IMR-90 (cell line): ENCODE data around the gene KLF13. TPM values are rescaled to one million over a fixed set of nuclear protein-coding genes. Genes with fewer than 3 reads are reported as not detected.

Experiments
- ATAC-seq: fragments of 200-7000 bp; cut with Tn5 transposase; 2 replicates; pipeline ENCODE4 v1.9.1; 2020; ENCODE audit warnings: low read depth, mild to moderate bottlenecking, moderate library complexity
- BruUV-seq: library from RNA; stranded (reverse); fragments of 400-500 nt; replicated peaks from 2 replicates; lab custom pipeline; 2021; lab: Mats Ljungman, UMichigan
- CTCF ChIA-PET: fragments of 300-600 bp; formaldehyde crosslinking; extraction: SDS; loops from one replicate; lab custom pipeline; 2021; ENCODE audit warnings: antibody characterized with exemption; lab: Yijun Ruan, JAX
- POLR2A ChIA-PET: fragments of 300-600 bp; sonication (Branson Sonifier 250); formaldehyde crosslinking; loops from one replicate; lab custom pipeline; 2022; ENCODE audit warnings: antibody characterized with exemption; ENCODE audit not compliant: unreplicated experiment; lab: Charles Lee
- DNase-seq: peaks from one replicate; pipeline ENCODE4 v3.0.0; 2013
- H2AFZ ChIP-seq: replicated peaks from 2 replicates; pipeline ENCODE3; 2013; ENCODE audit warnings: low read length, mild to moderate bottlenecking; ENCODE audit not compliant: poor library complexity
- H2AK5ac ChIP-seq: 2 replicates; pipeline ENCODE4 v1.6.1; 2013; ENCODE audit warnings: low read depth, low read length, inconsistent platforms
- H2AK9ac ChIP-seq: replicated peaks from 2 replicates; pipeline ENCODE3; 2013; ENCODE audit warnings: mild to moderate bottlenecking, low read depth, low read length, moderate library complexity; ENCODE audit not compliant: poor library complexity
- H2BK120ac ChIP-seq: 2 replicates; pipeline ENCODE4 v1.6.1; 2013; ENCODE audit warnings: low read depth, low read length, inconsistent platforms
- H2BK15ac ChIP-seq: 3 replicates; pipeline ENCODE4 v1.6.1; 2013; ENCODE audit warnings: low read depth, low read length, inconsistent platforms
- H2BK20ac ChIP-seq: 2 replicates; pipeline ENCODE4 v1.6.1; 2013; ENCODE audit warnings: low read depth, mild to moderate bottlenecking, inconsistent platforms, low read length, moderate library complexity
- H2BK5ac ChIP-seq: 2 replicates; pipeline ENCODE4 v1.6.1; 2013; ENCODE audit warnings: mild to moderate bottlenecking, low read depth, low read length, inconsistent platforms; ENCODE audit not compliant: poor library complexity, severe bottlenecking
- H3K14ac ChIP-seq: replicated peaks from 2 replicates; pipeline ENCODE4 v1.6.1; 2013; ENCODE audit warnings: low read depth, low read length, inconsistent platforms
- H3K18ac ChIP-seq: 2 replicates; pipeline ENCODE4 v1.6.1; 2013; ENCODE audit warnings: low read depth, low read length, control low read depth
- H3K23ac ChIP-seq: 2 replicates; pipeline ENCODE4 v1.6.1; 2013; ENCODE audit warnings: low read depth, low read length, inconsistent platforms
- H3K27ac ChIP-seq: 2 replicates; pipeline ENCODE4 v1.5.1; 2013; ENCODE audit warnings: mild to moderate bottlenecking, control low read depth, low read length; ENCODE audit not compliant: insufficient read depth
- H3K27me3 ChIP-seq: 2 replicates; pipeline ENCODE4 v1.6.1; 2013; ENCODE audit warnings: low read length; ENCODE audit not compliant: control insufficient read depth, insufficient read depth
- H3K36me3 ChIP-seq: 2 replicates; pipeline ENCODE4 v1.6.1; 2013; ENCODE audit warnings: low read length, mixed read lengths; ENCODE audit not compliant: control insufficient read depth, insufficient read depth
- H3K4ac ChIP-seq: 2 replicates; pipeline ENCODE4 v1.6.1; 2013; ENCODE audit warnings: low read depth, low read length, inconsistent platforms
- H3K4me1 ChIP-seq: 2 replicates; pipeline ENCODE4 v1.6.1; 2013; ENCODE audit warnings: low read length, mixed read lengths; ENCODE audit not compliant: control insufficient read depth, insufficient read depth
- H3K4me2 ChIP-seq: 2 replicates; pipeline ENCODE4 v1.6.1; 2013; ENCODE audit warnings: low read depth, mild to moderate bottlenecking, control low read depth, low read length, moderate library complexity
- H3K4me3 ChIP-seq: 2 replicates; pipeline ENCODE4 v1.5.1; 2013; ENCODE audit warnings: low read depth, mild to moderate bottlenecking, control low read depth, low read length, moderate library complexity; ENCODE audit not compliant: insufficient read depth
- H3K56ac ChIP-seq: 2 replicates; pipeline ENCODE4 v1.6.1; 2013; ENCODE audit warnings: low read length, inconsistent platforms; ENCODE audit not compliant: insufficient read depth; ENCODE audit errors: extremely low read depth
- H3K79me1 ChIP-seq, 2 experiments: 2 replicates each; pipeline ENCODE4 v1.6.1; 2013; ENCODE audit warnings: low read length in 2 of 2, inconsistent platforms in 1 of 2, low read depth in 1 of 2
- H3K9ac ChIP-seq: 2 replicates; pipeline ENCODE4 v1.6.1; 2013; ENCODE audit warnings: low read depth, low read length, control low read depth
- H3K9me1 ChIP-seq: 2 replicates; pipeline ENCODE4 v1.6.1; 2013; ENCODE audit warnings: low read length, inconsistent platforms; ENCODE audit not compliant: insufficient read depth
- H3K9me3 ChIP-seq: 2 replicates; pipeline ENCODE4 v1.6.1; 2013; ENCODE audit warnings: low read length; ENCODE audit not compliant: control insufficient read depth, insufficient read depth
- H4K20me1 ChIP-seq: 2 replicates; pipeline ENCODE4 v1.6.1; 2013; ENCODE audit warnings: low read length, inconsistent platforms; ENCODE audit not compliant: insufficient read depth
- H4K5ac ChIP-seq: 2 replicates; pipeline ENCODE4 v1.6.1; 2013; ENCODE audit warnings: mild to moderate bottlenecking, low read depth, low read length, control low read depth
- H4K8ac ChIP-seq, 2 experiments: 2 replicates each; pipeline ENCODE4 v1.6.1; 2013; ENCODE audit warnings: low read depth in 2 of 2, low read length in 2 of 2, control low read depth in 1 of 2, inconsistent platforms in 1 of 2
- H4K91ac ChIP-seq: 2 replicates; pipeline ENCODE4 v1.6.1; 2013; ENCODE audit warnings: low read depth, low read length, inconsistent platforms; ENCODE audit not compliant: insufficient read depth
- BHLHE40 ChIP-seq: fragments of 150-350 bp; IDR thresholded peaks from 2 replicates; pipeline ENCODE4 v1.6.1; 2016; ENCODE audit warnings: mild to moderate bottlenecking, low read depth, low read length
- CEBPB ChIP-seq: IDR thresholded peaks from 2 replicates; pipeline ENCODE4 v1.6.1; 2012; ENCODE audit warnings: low read depth, low read length, improper control_type of control experiment
- FOS ChIP-seq: fragments of 150-350 bp; IDR thresholded peaks from 2 replicates; pipeline ENCODE4 v1.6.1; 2016; ENCODE audit warnings: low read depth, low read length
- MAZ ChIP-seq: IDR thresholded peaks from 2 replicates; pipeline ENCODE4 v1.6.1; 2012; ENCODE audit warnings: low read depth, mild to moderate bottlenecking, low read length, improper control_type of control experiment, moderate library complexity, borderline replicate concordance
- MXI1 ChIP-seq: IDR thresholded peaks from 2 replicates; pipeline ENCODE4 v1.6.1; 2012; ENCODE audit warnings: low read depth, mild to moderate bottlenecking, low read length, moderate library complexity, borderline replicate concordance
- NFE2L2 ChIP-seq: fragments of 150-350 bp; IDR thresholded peaks from 2 replicates; pipeline ENCODE4 v1.6.1; 2016; ENCODE audit warnings: low read depth, mild to moderate bottlenecking, low read length
- POLR2A ChIP-seq: IDR thresholded peaks from 2 replicates; pipeline ENCODE4 v1.6.1; 2012; ENCODE audit warnings: mild to moderate bottlenecking, low read depth, low read length
- RAD21 ChIP-seq: IDR thresholded peaks from 2 replicates; pipeline ENCODE4 v1.6.1; 2012; ENCODE audit warnings: low read length, improper control_type of control experiment
- RCOR1 ChIP-seq: IDR thresholded peaks from 2 replicates; pipeline ENCODE4 v1.6.1; 2012; ENCODE audit warnings: mild to moderate bottlenecking, low read length, improper control_type of control experiment; ENCODE audit not compliant: insufficient replicate concordance
- SMC3 ChIP-seq: fragments of 150-350 bp; IDR thresholded peaks from 2 replicates; pipeline ENCODE4 v1.6.1; 2016; ENCODE audit warnings: low read depth, mild to moderate bottlenecking, antibody characterized with exemption, low read length, moderate library complexity
- dilution Hi-C: fragments of 300-500 bp; cut with HindIII; formaldehyde crosslinking; loops from one replicate; pipeline ENCODE4 v1.14.3; 2018; ENCODE audit warnings: low sequenced_read_pairs; ENCODE audit not compliant: unreplicated experiment
- in situ Hi-C: fragments of 300-500 bp; cut with MboI; formaldehyde crosslinking; loops from 3 replicates; pipeline ENCODE4 v1.14.3; 2019; ENCODE audit warnings: low sequenced_read_pairs, inconsistent platforms, mixed read lengths
- intact Hi-C: fragments of 100-400 bp; cut with micrococcal nuclease; formaldehyde crosslinking; loops from 2 replicates; pipeline ENCODE4 v1.10.0; 2022
- polyA plus RNA-seq, 3 experiments: library from polyadenylated mRNA; depleted of rRNA; stranded (reverse); fragments of >200 nt; gene quantifications; 2 replicates each; pipeline ENCODE4 v1.2.3, GENCODE V29; 2012; ENCODE audit warnings: low replicate concordance in 1 of 3
- total RNA-seq: library from RNA; depleted of rRNA; stranded (reverse); fragments of >200 nt; gene quantifications from 2 replicates; pipeline ENCODE4 v1.2.3, GENCODE V29; 2012
- TF ChIP-seq, protein P1 (sequence below): conservative IDR thresholded peaks from 2 replicates; pipeline ENCODE4 v1.5.1; 2012; ENCODE audit warnings: mild to moderate bottlenecking, low read depth, low read length, improper control_type of control experiment

KLF13 gene
- total and polyA plus RNA-seq, 2 of the 4 experiments (the other 2 are of a cell fraction), result 9.5 to 10.6 TPM

DNA sequence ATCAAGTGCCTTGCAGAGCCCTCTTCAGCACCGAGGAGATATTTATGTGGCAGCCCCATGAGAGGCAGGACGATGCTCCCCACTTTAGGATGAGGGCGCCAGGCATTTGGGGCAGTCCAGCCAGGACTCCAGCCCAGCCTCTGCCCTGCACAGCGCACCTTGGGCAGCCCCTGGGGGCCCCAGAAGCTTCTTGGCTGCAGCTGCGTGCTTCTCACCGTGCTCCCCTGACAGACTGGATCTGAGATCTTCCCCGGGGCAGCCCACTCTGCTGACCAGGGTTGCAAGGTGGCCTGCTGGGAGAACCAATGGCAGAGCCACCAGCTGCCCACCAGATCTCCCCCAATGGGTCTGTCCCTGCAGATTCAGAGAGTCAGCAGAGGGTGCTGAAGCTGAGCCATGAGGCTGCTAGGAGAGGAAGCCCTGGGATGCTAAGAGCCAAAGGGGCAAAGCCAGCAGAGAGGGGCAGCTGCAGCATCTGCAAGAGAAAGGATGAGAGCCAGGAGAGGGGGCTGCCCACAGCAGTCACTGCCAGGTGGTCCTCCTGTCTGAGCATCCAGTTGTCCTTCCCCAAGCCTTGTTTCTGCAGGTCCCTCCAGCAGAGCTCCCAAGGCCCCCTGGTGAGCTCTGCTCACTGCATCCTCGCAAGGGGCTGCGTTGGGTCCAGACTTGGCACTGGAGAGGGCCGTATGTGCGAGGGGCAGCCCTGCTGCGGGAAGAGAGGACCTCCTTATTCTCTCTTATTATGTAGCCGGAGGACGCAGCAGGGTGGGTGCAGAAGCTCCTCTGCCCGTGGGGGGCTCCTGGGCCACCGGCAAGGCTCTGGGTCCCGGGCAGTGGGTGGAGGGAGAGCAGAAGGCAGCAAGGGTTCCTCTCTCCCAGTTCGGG, 14.7 kb upstream of the KLF13 start (continued):
- TF ChIP-seq MAZ, result no peak

DNA sequence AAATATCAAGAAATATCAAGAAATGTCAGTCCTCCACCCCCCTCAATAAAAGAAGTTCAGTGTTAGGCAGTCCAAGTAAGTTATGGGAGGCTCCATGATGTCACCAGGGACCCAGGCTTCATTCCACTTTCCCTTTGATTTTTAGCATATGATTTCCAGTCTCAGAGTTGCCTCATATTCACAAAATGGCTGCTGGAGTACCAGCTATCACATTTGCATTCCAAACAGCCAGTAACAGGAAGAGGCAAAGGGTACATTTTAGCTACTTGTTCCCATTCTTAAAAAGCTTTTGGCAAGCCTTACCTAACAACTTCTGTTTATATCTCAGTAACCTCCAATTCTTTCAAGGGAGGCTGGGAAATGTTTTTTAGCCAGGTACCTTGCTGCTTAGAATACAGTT, 13.4 kb upstream of the KLF13 start:
- CTCF ChIA-PET, result no interaction called here
- H3K56ac ChIP-seq, result no peak overlapping the region
- intact Hi-C loops, result no loop called here

More for the DNA sequence above, 13.4 kb upstream of the KLF13 start:
- ATAC-seq (no peak), DNase-seq (no peak)
- no peak overlapping the region for H4K91ac ChIP-seq
- BruUV-seq, result no TSS peak
- H3K4me2 ChIP-seq, result no peak overlapping the region
- H3K36me3 ChIP-seq, result no peaks in the 10 kb centered on the region
- H2BK120ac ChIP-seq, result no peak overlapping the region
- no peak overlapping the region for H3K18ac ChIP-seq
- H3K27me3 ChIP-seq, result peaks cover 31% of the 10 kb centered on the region
- no peak overlapping the region for H2AK5ac ChIP-seq
- no peak for TF ChIP-seq CEBPB
- TF ChIP-seq NFE2L2, result no peak
- TF ChIP-seq RCOR1, result no peak
- TF ChIP-seq SMC3, result no peak
- no peak for TF ChIP-seq RAD21
- TF ChIP-seq, protein P1, sequence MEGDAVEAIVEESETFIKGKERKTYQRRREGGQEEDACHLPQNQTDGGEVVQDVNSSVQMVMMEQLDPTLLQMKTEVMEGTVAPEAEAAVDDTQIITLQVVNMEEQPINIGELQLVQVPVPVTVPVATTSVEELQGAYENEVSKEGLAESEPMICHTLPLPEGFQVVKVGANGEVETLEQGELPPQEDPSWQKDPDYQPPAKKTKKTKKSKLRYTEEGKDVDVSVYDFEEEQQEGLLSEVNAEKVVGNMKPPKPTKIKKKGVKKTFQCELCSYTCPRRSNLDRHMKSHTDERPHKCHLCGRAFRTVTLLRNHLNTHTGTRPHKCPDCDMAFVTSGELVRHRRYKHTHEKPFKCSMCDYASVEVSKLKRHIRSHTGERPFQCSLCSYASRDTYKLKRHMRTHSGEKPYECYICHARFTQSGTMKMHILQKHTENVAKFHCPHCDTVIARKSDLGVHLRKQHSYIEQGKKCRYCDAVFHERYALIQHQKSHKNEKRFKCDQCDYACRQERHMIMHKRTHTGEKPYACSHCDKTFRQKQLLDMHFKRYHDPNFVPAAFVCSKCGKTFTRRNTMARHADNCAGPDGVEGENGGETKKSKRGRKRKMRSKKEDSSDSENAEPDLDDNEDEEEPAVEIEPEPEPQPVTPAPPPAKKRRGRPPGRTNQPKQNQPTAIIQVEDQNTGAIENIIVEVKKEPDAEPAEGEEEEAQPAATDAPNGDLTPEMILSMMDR, result no peak
- TF ChIP-seq FOS, result no peak
- TF ChIP-seq MXI1, result no peak
- no peak for TF ChIP-seq BHLHE40
- no peak for TF ChIP-seq POLR2A
- H4K20me1 ChIP-seq, result no peaks in the 10 kb centered on the region
- H3K23ac ChIP-seq, result no peak overlapping the region
- H3K9me3 ChIP-seq, result peaks cover 13% of the 10 kb centered on the region
- H3K4me1 ChIP-seq, result no peaks in the 10 kb centered on the region
- H2BK20ac ChIP-seq, result no peak overlapping the region
- no peak overlapping the region for H3K4ac ChIP-seq
- no peak overlapping the region for H2AFZ ChIP-seq
- no peak overlapping the region for H3K27ac ChIP-seq
- POLR2A ChIA-PET, result no interaction called here
- in situ Hi-C loops, result loop anchor here (10.0 kb wide), 1 partner anchor 108 kb away; no protein-coding TSS in a partner anchor
- H3K9me1 ChIP-seq, result no peaks in the 10 kb centered on the region
- no peak overlapping the region for H2BK15ac ChIP-seq
- H2AK9ac ChIP-seq, result no peak overlapping the region
- dilution Hi-C loops, result no loop called here
- no peaks in the 10 kb centered on the region for H3K79me1 ChIP-seq
- H3K14ac ChIP-seq, result no peak overlapping the region
- no peak overlapping the region for H4K8ac ChIP-seq
- H4K5ac ChIP-seq, result no peak overlapping the region
- H3K4me3 ChIP-seq, result no peak overlapping the region
- H2BK5ac ChIP-seq, result no peak overlapping the region
- no peak overlapping the region for H3K9ac ChIP-seq
